HG03095 (cell line): Measurements from ENCODE around the gene RHCG.

Experiments used
- ATAC-seq: cut with Tn5 transposase; IDR thresholded peaks from one replicate; pipeline ENCODE4 v1.9.1; 2021; ENCODE audit warnings: moderate library complexity; ENCODE audit not compliant: unreplicated experiment

Gene RHCG

DNA sequence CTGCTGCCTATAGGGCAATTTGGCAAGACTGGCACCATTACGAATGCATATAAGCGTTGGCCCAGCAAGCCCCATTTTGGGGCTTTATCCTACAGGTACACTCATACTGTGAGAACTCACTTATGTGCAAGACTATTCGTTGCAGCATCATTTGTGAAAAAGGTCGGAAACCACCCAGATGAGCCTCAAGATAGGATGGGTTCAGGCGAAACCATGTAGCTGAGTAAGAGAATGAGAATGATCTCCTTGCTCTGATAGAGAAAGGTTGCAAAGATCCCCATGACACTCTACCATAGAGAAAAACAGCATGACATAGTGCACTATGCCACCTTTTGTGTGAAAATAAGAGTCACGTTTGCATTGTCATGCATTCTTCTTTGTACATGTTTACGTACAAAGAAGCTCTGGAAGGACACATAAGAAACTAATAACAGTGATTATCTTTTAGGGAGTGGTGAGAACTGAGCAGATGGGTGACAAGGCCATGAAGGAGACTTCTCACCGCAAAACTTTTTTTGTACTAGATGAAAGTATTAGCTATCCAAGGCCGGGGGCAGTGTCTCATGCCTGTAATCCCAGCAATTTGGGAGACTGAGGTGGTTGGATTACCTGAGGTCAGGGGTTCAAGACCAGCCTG, 50.0 kb downstream of the RHCG start:
- ATAC-seq = no peak

DNA sequence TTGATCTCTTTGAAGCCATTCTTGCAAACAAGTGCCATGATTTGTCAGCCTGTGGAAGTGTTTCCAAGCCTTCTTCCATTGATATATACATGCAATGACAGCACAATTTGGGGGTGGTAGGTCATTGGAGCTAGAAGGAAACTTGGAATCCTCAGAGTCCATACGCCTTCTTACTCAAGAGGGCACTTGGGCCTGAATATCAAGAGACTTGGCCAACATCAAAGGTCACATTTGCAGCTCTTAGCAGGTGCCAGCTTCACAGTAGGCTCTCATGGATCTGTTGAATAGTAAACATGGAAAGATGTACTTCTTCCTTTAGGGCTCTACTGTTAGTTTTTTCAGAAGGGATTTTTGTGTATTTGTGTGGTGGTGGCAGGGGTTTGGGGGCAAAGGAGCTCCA, 50.9 kb downstream of the RHCG start:
- no peak for ATAC-seq

DNA sequence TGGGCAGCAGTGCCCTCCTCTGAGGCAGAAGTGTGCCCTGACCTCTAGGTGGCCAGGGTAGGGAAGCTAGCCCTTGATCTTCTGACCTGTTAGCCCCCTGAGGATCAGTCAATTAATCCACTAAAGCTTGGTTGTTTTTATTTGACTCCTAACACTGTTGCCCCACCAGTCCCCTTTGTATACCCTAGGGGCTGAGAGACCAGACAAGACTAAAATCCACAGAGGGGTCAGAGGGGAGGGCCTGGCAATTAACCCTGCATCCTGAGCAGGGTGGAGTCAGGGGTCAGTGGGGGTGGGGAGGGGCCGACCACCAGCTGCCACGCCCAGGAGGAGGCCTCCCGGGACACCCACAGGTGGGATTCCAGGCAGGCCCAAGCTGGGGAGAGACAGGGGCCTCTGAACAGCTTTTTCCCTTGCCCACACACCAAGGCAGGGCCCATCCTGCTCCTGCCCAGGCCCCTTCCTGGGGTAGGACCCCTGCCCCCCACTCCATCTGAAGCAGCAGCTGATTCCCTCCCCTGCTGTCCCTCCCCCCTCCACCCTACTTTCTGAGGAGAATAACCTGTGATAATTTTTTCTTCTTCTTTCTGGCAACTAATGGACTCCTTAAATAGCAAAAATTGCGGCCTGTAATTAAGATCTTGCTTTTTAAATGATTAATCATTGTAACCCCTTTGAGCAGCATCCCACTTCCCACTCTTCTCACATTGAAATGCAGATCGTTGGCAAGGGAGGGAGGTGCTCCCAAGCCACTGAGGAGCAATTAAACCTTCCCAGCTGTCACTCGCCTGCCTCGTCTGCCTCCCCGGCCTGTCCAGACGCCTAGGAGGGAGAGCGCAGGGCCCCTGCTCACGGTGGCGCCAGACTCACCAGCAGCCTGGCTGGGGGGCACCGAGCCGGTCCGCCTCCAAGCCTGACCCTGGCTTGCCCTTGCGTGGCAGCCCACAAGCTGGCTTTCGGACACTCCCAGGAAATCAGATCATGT, 51.9 kb downstream of the RHCG start:
- no peak for ATAC-seq

- ATAC-seq = no peak
Measured at GRCh38 chr15:89443581-89443980, 52.8 kb downstream of the RHCG start.

DNA sequence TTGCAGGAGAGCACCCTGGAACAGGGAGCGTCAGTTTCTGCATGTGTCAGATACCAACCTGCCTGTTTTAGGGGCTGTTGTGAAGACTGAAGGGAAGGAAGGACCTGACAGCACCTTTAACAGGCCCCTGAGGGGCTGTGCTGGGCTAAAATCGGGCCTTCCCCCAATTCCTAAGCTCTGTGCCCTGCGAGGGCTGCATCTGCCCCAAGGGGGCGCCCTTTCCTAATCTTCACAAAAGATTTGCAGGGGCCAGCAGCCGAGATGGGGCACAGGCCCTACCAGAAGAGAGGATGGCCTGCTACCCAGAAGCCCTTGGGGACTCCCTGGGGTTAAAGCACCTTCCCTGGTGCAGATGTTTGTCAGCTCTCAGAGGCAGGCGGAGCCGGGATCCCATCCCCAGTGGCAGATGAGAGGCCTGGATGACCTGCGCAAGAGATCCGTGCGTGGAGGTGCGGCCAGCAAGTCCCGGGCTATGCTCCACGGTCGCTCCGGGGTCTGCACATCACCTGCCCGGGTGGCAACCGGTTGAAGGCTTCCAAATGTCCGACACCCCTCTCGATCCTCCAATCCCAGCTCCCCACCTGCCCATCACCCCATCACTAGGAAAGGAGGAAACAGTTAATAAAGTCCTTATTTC, 53.6 kb downstream of the RHCG start:
- ATAC-seq = no peak

DNA sequence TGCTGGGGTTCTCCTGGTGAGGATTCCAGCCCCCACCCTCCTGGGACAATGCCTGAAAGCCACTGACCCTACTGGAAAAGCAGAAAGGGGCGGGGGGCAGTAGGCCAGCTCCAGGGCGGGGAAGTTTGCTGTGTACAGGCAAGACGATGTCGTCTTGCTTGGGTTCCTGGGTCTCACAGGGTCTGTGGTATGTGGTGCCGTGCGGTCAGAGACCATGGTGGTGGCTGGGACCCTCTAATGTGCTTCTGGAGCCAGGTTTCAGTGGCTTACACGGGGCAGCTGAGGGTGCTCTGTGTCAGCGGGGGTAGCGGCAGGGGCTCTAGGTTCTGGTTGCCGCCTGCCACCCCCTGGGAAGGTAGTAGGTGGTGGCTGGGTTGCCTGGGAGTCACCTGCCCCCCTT, 54.2 kb downstream of the RHCG start:
- no peak for ATAC-seq

- ATAC-seq = peak; percentile 99
Measured at GRCh38 chr15:89441295-89441812, 55.0 kb downstream of the RHCG start.

GRCh38 chr15:89439764-89440163, 56.6 kb downstream of the RHCG start:
- ATAC-seq = no peak

DNA sequence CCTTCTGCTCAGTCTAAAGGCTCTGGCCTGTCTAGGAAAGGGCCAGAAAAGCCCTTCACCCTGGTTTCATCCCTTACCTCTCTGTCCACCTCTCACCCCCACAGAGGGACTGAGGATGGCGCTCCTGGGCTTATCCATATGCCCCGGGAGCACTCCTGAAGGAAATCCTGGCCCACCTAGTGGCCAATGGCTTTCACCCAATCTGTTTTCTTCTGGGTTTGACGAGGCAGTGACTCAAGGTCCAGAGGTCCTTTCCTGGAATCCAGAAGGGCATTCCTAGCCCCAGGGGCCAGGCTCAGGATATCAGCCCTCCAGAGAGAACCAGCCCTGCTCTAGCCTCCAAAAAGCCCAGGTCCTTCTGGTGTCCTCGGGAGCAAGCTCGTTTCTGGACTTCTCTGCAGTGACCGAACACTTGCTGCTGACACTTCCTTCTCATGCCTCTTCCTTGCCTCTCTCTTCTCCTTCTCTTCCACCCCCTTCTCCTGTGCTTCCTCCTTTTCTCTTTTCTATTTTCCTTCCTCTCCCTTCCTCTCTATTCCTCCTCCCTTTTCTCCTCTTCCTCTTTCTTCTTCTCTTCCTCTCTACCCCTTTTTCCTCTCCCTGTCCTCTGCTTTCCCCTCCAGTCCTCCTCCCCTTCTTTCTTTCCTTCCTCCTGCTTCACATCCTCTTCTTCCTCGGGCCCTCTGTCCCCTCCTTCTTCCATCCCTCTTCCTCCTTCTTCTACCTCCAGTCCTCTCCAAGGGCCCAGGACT, 59.6 kb downstream of the RHCG start:
- no peak for ATAC-seq

- ATAC-seq = no peak
Measured at GRCh38 chr15:89435362-89435761, 61.0 kb downstream of the RHCG start.

- no peak for ATAC-seq
Measured at GRCh38 chr15:89433686-89434085, 62.7 kb downstream of the RHCG start.

DNA sequence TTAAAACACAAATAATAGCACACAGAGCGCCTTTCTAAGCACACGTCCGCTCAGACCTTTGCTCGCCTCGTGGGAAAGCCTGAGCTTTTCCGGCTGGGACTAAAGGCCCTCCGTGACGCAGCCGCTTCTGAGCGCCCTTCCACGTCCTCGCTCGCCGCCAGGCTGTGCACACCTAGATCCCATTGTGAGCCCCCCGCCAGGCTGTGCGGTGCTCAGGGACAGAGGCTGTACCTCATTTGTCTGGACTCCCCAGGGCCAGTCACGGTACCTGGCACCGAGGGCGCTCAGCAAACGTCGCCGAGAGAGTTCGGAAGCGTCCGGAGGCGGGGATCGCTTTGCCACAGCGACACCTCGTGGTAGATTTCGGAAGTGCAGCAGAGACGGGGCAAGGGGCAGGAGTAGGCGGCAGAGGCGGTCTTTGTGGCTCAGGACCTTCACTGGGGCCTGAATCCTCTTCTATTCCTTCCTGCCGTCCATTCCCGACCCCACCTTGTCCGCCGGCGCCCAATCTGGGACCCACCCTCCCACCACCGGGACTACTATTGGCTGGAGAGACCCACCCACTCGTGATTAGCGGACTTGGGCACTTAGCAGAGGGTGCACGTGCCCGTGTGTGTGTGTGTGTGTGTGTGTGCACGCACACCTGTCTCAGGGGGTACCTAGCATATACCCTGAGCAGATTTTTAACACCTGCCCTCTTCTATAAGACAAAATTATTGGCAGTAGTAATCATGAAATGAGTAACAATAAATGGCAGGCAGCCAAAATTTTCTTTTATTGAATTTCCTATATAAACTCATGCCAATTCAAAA, 65.6 kb downstream of the RHCG start:
- ATAC-seq = peak; percentile 86

- ATAC-seq = no peak
Measured at GRCh38 chr15:89429986-89430385, 66.4 kb downstream of the RHCG start.

DNA sequence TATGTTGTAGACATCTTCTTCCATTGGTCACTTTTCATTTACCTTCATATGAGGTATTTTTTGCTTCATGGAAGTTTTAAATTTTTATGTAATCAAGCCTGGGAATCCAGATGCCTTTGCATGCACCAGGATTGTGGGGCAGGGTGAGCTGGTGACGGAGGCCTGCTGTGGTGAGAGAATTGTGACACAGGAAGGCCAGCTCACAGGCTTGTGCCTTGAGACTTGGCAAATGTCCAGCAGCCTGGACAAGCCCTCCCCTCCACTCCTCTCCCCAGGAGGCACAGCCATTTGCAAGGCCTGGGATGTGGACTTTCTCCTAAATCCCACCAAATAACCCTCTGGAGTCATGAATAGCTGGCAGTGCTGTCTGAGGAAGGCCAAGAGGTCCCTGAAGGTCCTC, 67.4 kb downstream of the RHCG start:
- ATAC-seq = no peak

DNA sequence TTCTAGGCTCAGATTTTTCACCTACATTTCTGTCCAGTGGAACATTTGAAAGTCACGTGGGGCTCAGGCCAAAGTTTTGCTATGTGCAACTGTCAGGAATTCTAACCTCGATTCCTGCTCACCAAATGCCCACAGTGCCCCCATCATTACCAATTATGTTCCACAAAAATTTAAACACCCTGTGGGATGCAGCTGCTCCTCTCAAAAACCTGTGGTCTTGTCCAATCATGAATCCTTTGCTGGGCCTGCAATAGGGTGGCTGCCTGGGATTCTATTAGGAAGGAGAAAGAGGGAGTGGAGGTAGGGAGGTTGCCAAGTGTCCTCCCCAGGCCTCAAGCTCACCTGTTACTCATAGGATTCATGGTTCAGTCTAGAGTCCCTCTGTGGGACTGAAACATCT, 68.1 kb downstream of the RHCG start:
- ATAC-seq = no peak

DNA sequence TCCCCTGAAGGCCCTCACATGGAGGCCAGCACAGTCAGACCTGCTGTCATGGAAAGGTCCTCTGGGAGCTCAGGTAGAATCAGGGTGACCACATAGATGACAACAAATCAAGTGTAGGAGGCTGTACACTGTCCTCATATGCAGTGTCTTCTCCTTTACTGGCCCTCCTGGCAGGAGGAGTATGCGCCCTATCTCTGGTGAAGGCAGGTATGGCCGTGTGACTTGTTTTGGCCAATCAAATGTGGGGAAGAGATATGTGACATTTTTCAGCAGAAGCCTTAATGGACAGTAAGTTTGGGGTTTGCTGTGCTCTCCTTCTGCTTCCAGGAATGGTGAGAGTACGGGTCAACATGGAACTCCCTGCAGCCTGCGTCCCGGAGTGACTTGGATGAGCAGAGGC, 69.9 kb downstream of the RHCG start:
- ATAC-seq = no peak

- ATAC-seq = no peak
Measured at GRCh38 chr15:89423981-89424380, 72.4 kb downstream of the RHCG start.
